GM18499 (cell line): ENCODE results near the gene SPOCK1.

ENCODE experiments used
- ATAC-seq: cut with Tn5 transposase; IDR thresholded peaks from one replicate; pipeline ENCODE4 v1.9.1; 2021; ENCODE audit warnings: moderate number of reproducible peaks; ENCODE audit not compliant: insufficient read depth, unreplicated experiment

The SPOCK1 gene

DNA sequence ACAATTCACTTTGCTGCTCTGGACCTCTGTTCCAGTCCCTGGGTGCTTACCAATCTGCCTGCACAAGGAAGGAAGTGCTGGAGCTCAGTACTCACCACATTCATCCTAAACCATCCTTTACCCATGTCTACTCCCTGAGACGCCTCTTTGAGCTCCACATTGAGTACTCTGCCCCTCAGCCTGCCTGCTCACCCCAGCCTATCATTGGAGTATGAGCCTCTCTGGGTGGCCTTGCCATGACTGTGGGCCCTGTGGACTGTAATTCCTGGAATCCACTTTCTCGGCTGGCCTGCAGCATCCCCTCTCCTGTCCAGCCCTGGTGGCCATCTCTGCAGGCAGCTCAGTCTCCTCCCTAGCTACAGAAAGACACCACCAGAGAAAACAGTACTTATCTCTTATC, 428.6 kb downstream of the SPOCK1 start:
- ATAC-seq = no peak

DNA sequence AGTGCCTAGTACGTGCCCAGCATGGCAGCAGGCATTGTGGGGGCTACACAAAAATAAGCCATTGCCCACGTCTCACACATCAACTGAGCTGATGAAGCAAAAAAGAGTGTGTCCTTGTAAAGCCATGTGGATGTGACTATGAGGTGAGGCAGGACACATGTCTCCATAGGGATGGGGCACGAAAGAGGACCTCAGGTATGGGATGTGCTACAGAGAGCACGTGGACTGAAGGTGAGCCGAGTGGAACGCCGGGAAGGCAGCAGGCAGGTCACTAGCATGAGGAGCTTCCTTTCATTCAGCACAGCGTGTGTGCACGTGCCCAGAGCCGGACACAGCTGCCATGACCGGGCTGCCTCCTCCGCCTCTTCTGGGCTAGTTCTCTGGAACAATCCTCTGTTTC, 429.8 kb downstream of the SPOCK1 start:
- ATAC-seq = no peak

DNA sequence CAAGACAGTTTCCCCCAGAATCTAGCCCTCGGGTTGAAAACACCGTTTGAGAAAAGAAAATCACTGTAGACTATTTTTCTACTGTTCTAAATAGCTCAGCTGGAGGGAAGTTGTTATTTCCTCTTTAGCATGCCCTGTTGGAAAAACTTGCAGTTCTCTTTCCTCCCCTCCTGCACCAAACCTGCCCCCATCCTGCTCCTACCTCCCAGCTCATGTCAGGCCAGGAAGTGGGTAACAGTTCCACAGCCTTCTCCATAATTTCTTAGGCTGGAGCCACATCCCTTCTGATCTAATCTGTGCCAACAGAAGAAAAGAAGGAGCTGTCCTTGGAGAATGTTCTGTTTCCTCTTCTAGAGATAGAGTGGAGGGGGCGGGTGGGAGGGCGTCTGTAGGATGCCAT, 437.7 kb downstream of the SPOCK1 start:
- ATAC-seq = no peak

DNA sequence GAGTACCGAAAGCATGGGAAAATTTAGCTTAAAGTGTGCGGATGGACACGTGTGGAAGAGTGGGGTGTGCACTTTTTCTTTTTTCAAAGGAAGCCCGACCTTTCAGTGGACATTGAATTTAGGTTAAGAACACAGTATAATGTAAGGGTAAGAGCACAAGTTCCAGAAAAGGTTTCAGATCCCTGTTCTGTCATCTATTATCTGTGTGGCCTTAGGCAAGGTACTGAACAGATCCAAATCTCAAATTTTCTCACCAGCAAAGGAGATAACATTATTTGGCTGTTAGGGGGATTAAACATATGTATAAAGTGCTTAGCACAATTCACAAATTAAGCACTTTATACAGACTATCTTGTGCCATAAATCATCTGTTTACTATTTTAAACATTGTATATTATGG, 441.0 kb downstream of the SPOCK1 start:
- no peak for ATAC-seq

DNA sequence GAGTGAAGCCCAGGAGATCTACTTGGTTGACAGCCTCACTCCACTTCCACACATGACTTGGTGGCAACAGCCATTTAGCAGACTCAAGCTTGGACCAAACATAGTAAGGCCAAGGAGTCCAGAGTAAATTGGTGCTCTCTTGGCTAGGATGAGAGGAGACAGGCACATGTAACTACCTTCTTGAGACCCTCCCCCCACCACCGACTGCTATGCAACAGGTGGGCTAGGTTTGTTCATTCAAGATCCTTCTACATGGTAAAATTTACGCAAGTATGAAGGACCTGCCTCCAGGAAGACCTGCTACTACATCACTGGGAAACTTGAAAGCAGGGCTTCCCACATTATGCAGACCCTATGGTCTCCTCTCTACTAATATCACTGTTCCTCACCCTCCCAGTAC, 442.4 kb downstream of the SPOCK1 start:
- no peak for ATAC-seq

DNA sequence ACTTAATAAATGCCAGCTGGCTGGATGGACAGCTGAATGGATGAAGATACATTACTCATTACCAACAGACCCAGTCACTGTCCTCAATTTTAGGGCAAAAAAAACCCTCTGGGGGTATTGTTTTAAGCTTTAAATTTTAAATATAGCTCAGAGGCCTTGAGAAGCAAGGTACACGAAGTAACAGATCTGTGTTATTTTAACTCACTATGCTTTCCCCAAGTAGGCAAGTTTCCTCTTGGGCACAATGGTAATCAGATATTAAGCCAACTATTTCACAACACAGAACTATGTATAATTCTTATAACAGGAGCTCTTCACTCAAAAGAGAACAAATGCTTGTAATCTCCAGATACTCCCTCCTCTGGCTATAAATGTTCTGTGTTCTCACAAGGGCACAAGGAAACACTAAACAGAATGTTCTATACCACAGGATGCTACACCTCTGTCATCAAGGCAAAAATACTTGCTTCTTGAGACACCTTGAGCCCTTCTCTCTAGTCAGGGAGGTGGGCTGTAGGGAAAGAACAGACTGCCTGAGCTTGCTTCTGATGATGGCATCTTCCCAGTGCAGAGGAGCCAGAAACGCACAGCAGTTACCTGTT, 443.8 kb downstream of the SPOCK1 start:
- ATAC-seq = no peak

DNA sequence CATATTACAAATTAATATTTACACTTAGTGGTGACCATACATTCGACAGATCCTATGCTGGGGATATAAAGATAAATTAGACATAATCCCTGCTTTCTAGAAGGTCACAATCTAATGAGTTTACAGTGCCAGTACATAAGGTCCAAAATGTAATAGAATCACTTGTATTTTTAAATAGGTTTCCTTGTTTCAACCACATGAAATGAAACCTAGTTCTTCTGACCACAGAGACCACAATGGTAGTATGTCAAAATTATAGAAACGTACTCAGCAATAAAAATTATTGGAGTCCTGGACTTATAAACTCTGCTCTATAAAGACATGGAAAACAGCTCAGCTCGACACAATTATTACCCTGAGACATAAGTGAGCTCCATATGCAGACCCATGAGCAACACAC, 444.3 kb downstream of the SPOCK1 start:
- ATAC-seq = no peak

DNA sequence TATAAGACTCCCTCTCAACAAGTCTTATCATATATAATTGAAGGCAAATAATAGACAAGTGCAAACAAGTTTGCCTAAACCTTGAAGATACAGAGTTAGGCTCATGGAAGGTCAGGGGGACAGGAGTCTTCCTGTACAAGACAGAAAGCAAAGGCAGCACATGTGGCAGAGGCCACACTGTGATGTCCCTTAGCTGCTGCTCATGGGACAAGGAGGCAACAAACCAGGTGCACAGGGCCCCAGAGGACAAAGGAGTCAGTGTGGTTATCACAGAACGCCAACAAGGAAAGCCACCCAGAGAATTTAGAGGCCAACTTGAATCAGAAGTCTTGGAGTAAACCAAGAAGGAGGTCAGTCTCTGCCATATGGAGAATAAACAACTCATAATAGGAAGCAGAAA, 444.8 kb downstream of the SPOCK1 start:
- no peak for ATAC-seq

DNA sequence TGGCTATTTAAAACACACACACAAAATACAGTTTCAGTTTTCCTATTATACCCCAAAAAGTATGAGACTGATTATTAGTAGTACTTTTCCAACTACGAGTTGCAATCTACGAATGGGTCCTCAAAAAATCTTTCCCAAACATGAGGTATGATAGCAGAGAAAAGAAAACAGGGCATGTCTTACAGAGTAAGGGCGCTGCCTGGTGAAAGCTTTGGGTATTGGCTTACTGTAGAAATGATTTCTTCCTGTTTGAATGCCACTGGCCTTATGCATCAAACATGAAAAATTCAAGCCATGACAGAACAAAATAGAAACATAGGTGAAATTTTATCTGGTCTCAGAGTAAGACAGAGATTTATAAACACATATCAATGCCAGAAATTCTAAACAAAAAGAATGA, 448.0 kb downstream of the SPOCK1 start:
- no peak for ATAC-seq

DNA sequence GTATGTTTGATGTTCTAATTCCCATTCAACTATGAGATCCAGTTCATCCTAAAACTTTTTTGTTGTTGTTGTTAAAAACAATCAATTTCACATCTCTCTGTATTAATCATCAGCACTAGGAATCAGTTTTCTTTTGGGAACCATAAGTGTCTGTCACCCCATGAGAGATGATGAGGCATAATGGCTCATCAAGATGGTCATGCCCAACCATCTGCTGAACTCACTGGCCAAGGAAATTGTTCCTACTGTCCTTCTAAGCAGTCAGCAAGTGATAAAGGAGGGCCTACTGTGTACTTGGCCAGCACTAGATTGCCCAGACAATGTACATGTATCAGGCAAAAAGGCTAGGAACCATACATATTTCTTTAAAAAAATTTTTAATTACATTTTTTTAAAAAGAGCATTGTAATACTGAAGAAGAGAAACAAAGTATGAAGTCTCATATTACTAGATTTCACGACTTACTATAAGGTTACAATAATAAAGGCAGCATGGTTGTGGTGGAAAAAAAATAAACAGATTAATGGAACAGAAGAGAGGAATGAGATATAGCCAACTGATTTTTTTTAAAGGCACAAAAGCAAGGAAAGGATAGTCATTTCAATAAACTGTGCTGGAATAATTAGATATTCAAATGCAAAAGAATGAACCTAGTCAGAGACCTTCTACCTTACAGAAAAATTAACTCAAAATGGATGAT, 458.3 kb downstream of the SPOCK1 start:
- no peak for ATAC-seq

DNA sequence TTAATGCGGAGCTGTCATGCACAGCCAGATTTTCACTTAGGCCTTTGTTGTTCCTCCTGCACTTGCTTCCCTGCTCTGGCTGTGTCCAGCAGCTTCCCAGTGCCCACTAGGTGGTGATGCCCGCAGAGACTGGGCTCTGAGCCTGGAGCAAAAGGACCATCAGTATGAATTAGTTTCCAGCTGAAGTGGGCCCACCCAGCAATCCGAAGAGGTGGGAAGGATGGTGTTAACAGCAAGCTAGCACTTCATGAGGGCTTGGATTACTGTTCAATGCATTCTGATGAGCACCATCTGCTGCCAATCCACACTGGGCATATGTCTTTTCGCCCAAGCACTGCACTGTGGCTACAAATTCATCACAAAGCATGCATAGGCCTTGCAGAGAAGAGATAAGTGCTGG, 459.1 kb downstream of the SPOCK1 start:
- no peak for ATAC-seq

DNA sequence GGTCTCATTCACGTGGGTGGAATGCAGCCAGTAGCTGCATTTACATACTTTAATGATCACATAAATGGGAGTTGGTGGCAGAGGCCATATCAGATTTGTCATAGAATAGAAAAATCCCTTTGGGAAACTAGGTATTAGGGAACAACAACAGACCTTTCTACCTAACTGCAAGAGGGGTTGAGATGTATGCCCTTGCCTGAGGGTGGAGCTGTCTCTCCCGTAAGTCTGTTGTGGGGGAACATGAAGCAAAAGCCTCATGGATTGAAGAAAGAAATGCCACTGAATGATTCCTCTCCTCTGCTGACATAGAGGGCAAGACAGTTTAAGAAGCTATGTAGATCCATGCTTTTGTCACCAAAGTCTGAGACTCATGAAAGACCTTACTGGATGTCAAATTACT, 461.3 kb downstream of the SPOCK1 start:
- ATAC-seq = no peak

DNA sequence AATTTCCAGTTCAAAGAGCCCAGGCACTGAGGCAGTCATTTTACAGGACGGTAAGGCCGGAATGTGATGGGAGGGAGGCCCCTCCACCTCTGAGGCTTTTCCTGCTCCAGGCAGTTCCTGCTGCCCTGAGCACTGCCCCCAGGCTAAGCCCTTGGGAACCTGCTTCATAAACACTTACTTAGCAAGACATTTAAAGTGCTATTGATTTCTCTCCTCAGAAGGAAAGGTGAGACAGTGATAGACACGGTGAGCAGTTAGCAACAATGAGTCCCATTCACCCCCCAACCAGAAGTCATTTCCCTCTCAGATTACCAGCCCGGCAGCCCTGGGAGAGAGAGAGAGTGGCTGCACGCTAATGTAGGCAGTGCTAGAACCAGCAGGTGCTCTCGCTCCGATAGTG, 462.5 kb downstream of the SPOCK1 start:
- no peak for ATAC-seq

DNA sequence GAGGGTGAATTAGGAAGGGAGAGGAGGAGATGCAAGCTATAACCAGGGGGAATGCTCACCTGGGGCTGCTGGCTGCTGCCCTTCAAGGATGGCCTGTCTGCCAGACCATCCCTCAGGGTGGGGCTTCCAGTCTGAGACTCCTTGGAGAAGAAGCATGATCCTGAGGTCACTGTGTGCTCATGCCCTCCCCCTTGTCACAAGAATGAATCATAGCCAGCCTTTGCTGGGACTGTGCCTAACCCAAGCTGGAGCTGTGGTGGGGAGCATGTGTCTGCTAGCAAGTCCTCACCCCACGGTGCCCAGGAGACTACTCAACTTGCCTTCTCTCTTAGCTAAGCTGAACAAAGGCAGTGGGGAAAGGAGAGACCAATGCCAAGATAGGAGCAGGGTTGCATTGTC, 463.6 kb downstream of the SPOCK1 start:
- ATAC-seq = no peak

DNA sequence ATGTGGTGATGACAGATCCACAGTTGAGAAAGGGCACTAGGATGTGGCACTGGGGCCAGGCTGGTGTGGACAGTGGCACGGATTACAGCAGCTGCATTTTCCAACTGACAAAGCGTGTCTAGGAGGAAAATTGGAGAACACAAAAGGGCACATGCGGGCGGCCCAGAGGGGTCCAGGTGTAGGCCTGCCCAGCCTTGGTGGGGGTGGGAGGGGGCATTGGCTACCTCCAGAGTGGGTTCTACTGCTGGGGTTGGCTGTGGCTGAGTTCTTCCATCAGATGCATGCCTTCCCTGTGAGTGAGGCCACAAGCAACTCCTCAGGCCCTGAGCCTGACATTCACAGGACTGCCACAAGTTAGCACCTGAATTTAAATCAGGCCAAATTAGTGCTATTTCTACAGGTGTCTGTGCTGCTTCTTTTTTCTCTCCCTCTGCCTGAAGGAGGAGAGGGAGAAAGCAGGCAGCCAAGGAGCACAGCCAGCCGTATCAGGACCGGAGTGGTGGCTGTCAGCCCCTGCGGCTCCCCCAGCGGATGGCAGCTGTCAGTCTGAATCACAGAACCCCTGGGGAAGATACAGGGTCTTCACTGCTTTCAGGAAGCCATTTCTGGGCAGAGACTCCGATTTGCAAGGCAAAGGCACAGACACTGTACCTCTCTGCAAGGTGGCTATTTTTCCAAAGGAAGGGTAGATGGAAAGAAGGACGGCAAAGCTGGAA, 464.2 kb downstream of the SPOCK1 start:
- no peak for ATAC-seq

DNA sequence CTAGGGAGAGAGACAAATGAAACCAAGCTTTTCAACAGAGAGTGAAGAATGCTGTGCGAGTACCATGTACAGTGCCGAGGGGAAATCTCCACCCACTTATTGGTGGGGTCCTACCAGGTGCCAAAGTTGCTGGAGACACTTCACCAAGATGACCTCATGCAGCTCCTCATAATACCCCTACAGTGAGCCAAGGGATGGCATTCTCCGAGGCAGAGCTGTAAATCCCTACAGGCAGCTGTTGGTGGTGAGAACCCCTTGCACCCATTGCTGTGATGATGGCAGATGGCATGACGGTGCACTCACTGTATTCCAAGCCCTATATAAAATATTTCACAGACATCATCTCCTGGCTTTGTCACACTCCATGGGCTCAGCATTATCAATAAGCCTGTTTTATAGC, 464.9 kb downstream of the SPOCK1 start:
- ATAC-seq = no peak

DNA sequence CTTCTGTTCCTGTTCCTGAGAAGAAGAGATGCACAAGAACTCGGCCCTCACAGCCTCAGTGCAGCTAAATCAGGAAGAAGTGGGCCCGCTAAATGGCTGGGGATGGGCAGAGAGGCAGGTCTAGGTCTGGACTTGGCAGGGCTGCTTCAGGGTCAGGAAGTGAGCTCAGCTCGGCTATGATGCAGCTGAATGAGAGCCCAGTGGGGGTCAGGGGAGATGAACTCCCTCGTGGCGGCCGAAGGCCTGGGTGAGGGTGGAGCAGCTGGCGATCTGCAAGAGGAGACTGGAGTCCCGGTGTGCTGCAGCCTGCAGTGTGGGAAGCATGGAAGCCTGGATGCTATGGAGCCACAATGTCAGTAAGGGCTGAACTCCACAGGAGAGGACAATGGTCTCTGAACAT, 466.2 kb downstream of the SPOCK1 start:
- ATAC-seq = no peak

DNA sequence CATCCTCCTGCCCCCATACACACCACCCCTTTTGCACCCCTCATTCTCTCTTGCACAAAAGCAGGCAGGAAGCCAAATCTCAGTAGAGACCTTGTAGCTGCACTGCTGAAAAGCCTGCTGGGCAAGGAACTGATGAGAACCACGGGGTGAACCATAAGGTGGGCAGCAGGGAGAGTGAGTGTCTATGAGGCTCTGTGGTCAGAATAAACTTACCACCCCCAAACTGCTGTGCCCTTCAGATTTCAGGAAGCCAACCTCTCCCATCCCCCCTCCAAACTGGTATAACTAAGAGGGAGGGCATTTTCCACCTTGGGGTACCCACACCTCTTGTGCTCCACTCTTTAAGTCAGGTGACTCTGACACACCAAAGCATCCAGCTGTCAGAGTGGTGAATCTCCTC, 471.4 kb downstream of the SPOCK1 start:
- no peak for ATAC-seq

DNA sequence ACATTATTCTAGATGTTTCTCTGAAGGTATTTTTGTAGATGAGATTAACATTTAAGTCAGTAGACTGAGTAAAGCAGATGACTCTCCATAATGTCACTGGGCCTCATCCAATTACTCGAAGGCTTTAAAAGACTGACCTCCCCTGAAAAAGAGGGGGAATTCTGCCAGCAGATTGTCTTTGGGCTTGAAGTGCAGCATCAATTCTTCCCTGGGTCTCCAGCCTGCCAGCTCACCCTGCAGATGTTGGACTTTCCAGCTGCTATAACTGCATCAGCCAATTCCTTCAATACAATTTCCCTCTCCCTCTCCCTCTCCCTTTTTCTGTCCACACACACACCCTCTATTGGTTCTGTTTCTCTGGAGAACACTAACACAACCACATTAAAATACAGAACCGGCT, 472.8 kb downstream of the SPOCK1 start:
- ATAC-seq = no peak

DNA sequence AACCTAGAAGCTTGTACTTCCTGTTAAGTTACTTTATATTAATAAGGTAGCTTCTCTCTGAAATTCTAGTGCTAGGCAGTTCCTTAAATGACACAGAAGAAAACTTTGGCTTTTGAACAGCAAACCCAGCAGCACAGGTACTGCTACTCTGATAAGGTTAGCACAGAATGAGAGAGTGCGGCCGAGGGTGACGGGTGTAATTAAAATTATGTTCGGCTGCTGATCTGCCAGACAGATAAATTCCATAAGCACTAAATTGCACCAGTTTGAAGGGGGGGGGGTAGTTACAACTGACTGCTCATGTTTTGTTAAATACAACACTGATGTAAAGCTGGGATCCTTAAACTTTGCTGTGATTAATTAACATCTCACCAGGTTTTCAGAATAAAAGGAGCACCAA, 475.1 kb downstream of the SPOCK1 start:
- ATAC-seq = no peak

DNA sequence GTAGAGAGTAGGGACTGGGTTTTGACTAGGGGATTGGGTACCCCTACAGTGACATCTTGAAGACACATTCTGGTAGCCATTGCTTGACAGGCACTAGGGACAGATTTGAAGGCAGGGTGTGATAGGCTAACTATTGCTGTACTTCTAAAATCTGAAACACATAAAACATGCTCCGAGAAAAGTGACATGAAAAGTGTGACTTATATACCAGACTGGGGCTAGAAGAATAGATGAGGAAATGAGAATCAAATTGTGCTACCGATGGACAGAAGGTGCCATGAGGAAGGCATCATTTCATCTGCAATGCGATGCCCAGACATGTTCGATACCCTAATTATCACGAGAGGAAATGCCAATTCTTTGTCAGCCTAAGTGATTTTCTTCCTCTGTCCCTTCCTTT, 475.8 kb downstream of the SPOCK1 start:
- ATAC-seq = no peak

DNA sequence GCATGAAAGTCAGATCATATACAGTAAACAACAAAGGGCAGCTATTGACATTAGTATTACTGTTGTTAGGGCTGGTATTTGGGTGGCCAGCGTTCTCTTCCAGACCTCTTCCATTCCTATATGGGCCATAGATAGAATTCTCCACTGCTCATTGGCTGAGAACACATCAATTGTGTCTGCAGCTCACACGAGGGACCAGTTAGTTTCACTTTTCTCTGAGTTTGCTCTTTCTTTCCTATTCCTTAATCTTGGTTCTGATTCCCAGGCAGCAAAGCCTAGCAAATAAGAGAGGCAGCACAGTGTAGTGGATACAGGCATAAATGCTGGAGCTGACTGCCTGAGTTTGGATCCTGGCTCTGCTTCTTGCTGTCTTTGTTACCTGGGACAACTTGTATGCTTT, 476.4 kb downstream of the SPOCK1 start:
- no peak for ATAC-seq
